Measurements from ENCODE around the gene ATG14.
"Not testable (repeated sequence)": the region's sequence is repeated elsewhere in the genome, so short reads cannot be mapped to it uniquely, and the experiment has no call there.

The ATG14 gene

GRCh38 chr14:55433880-55434804 lies 22.5 kb upstream of the ATG14 start:
- DNase-seq (ENCODE audit: low read depth): no peak

GRCh38 chr14:55432628-55433027 lies 21.0 kb upstream of the ATG14 start:
- no peak for DNase-seq (ENCODE audit: low read depth)

- DNase-seq (ENCODE audit: low read depth): peak; percentile 40
Measured at GRCh38 chr14:55430024-55430690, 18.5 kb upstream of the ATG14 start.

- DNase-seq (ENCODE audit: low read depth): no peak
Measured at GRCh38 chr14:55427439-55427838, 15.8 kb upstream of the ATG14 start.

- DNase-seq (ENCODE audit: low read depth): no peak
Measured at GRCh38 chr14:55426891-55427290, 15.3 kb upstream of the ATG14 start.

- no peak for DNase-seq (ENCODE audit: low read depth)
Measured at GRCh38 chr14:55425091-55425490, 13.5 kb upstream of the ATG14 start.

GRCh38 chr14:55423969-55424368 lies 12.3 kb upstream of the ATG14 start:
- no peak for DNase-seq (ENCODE audit: low read depth)

GRCh38 chr14:55422338-55422737 lies 10.7 kb upstream of the ATG14 start:
- not testable (repeated sequence) for DNase-seq (ENCODE audit: low read depth)

- DNase-seq (ENCODE audit: low read depth): no peak
Measured at GRCh38 chr14:55419663-55420062, 8.0 kb upstream of the ATG14 start.

GRCh38 chr14:55418411-55418810 lies 6.8 kb upstream of the ATG14 start:
- DNase-seq (ENCODE audit: low read depth): no peak

- no peak for DNase-seq (ENCODE audit: low read depth)
Measured at GRCh38 chr14:55417955-55418354, 6.3 kb upstream of the ATG14 start.

GRCh38 chr14:55416866-55417265 lies 5.2 kb upstream of the ATG14 start:
- DNase-seq (ENCODE audit: low read depth): no peak

GRCh38 chr14:55414551-55414950 lies 2.9 kb upstream of the ATG14 start:
- DNase-seq (ENCODE audit: low read depth): no peak

- no peak for DNase-seq (ENCODE audit: low read depth)
Measured at GRCh38 chr14:55412676-55413075, 1.0 kb upstream of the ATG14 start.

GRCh38 chr14:55410876-55411275 lies 754 bp downstream of the ATG14 start:
- no peak for DNase-seq (ENCODE audit: low read depth)

GRCh38 chr14:55404173-55404854 lies 7.3 kb downstream of the ATG14 start:
- no peak for DNase-seq (ENCODE audit: low read depth)

- no peak for DNase-seq (ENCODE audit: low read depth)
Measured at GRCh38 chr14:55401751-55402150, 9.9 kb downstream of the ATG14 start.

- DNase-seq (ENCODE audit: low read depth): no peak
Measured at GRCh38 chr14:55399852-55400251, 11.8 kb downstream of the ATG14 start.

- no peak for DNase-seq (ENCODE audit: low read depth)
Measured at GRCh38 chr14:55399183-55399582, 12.4 kb downstream of the ATG14 start.

- no peak for DNase-seq (ENCODE audit: low read depth)
Measured at GRCh38 chr14:55398679-55399078, 13.0 kb downstream of the ATG14 start.

- no peak for DNase-seq (ENCODE audit: low read depth)
Measured at GRCh38 chr14:55389330-55389729, 22.3 kb downstream of the ATG14 start.

GRCh38 chr14:55388160-55388559 lies 23.5 kb downstream of the ATG14 start:
- DNase-seq (ENCODE audit: low read depth): no peak

- DNase-seq (ENCODE audit: low read depth): no peak
Measured at GRCh38 chr14:55387121-55387520, 24.5 kb downstream of the ATG14 start.

Measured in stimulated activated CD4-positive, alpha-beta T cell treated with anti-CD3 and anti-CD28 coated beads, Interleukin-2, amount 100 ng/mL, for 4 hours (primary cell).